Testis (tissue), 3 donors: ENCODE measurements around the gene UBAC2. TPM values are rescaled to one million over a fixed set of nuclear protein-coding genes. Genes with fewer than 3 reads are reported as not detected.

Source experiments
- DNase-seq: peaks from one replicate; pipeline ENCODE4 v3.0.0-alpha.2; 2019
- H3K27ac ChIP-seq, 2 donors: fragments of 200-600 bp; sonication (generic); one replicate each; pipeline ENCODE4 v1.5.1; 2019
- H3K27me3 ChIP-seq: fragments of 200-600 bp; sonication (generic); one replicate; pipeline ENCODE4 v1.5.1; 2019
- H3K36me3 ChIP-seq: fragments of 200-600 bp; sonication (generic); one replicate; pipeline ENCODE4 v1.5.1; 2017; ENCODE audit warnings: low read depth; ENCODE audit errors: missing control alignments
- H3K4me1 ChIP-seq: fragments of 200-600 bp; sonication (generic); one replicate; pipeline ENCODE4 v1.5.1; 2019
- H3K4me3 ChIP-seq, 2 donors: fragments of 200-600 bp; sonication (generic); one replicate each; pipeline ENCODE4 v1.5.1; 2017 to 2019
- H3K9me3 ChIP-seq: fragments of 200-600 bp; sonication (generic); one replicate; pipeline ENCODE4 v1.5.1; 2017
- CTCF ChIP-seq, 3 experiments: fragments of 450-650 bp in 2 of 3; fragments of 200-600 bp in 1 of 3; sonication (generic) in 1 of 3; IDR thresholded peaks; one replicate each; pipeline ENCODE4 v1.5.1; 2016 to 2019; ENCODE audit warnings: antibody characterized with exemption in 3 of 3, mild to moderate bottlenecking in 2 of 3, moderate library complexity in 1 of 3
- POLR2A ChIP-seq: fragments of 450-650 bp; IDR thresholded peaks from one replicate; pipeline ENCODE4 v1.6.1; 2017; ENCODE audit warnings: antibody characterized with exemption, mild to moderate bottlenecking, moderate library complexity
- WGBS, 2 donors: methylation state at CpG; one replicate each; pipeline ENCODE4 v1.1.5; 2018; 5-methylcytosine and 5-hydroxymethylcytosine counted together
- intact Hi-C: fragments of 100-400 bp; cut with DNase I; formaldehyde crosslinking; loops from one replicate; pipeline ENCODE4 v1.15.1; 2023; ENCODE audit warnings: low total_unique reads
- polyA plus RNA-seq: library from polyadenylated mRNA; stranded (reverse); fragments of 350-450 nt; fragmentation: Illumina TruSeq; extraction: RNeasy Lipid Tissue Mini Kit (QIAGEN cat#74804); gene quantifications from one replicate; pipeline ENCODE4 v1.2.3, GENCODE V29; 2014; ENCODE audit warnings: low read depth, low replicate concordance; ENCODE audit not compliant: insufficient read depth
- total RNA-seq, 2 donors: library from RNA; depleted of rRNA; stranded (reverse); fragments of >200 nt; gene quantifications; one replicate each; pipeline ENCODE4 v1.2.3, GENCODE V29; 2016

Gene UBAC2
- total and polyA plus RNA-seq, 3 donors from 2014 or later = 85.5 to 147 (median 93.0) TPM

GRCh38 chr13:99294958-99295357, 94.3 kb downstream of the UBAC2 start:
- WGBS, 2 donors = 80 to 81% methylated on average over 7 of the region's 7 CpGs
- Histone ChIP-seq H3K4me1 (no peaks in the 10 kb centered on the region), H3K36me3 (no peaks in the 10 kb centered on the region), H3K27me3 (no peaks in the 10 kb centered on the region), H3K27ac (no peak overlapping the region), H3K4me3 (no peak overlapping the region), H3K9me3 (no peaks in the 10 kb centered on the region)
- no peak for TF ChIP-seq POLR2A
- TF ChIP-seq CTCF (IDR thresholded peaks at IDR 0.05) = no peak
- intact Hi-C loops = no loop called here
- no peak for DNase-seq

GRCh38 chr13:99295488-99296252, 95.0 kb downstream of the UBAC2 start:
- TF ChIP-seq POLR2A (no peak), CTCF (IDR thresholded peaks at IDR 0.05) (no peak)
- Histone ChIP-seq H3K27ac (no peak overlapping the region), H3K4me1 (no peaks in the 10 kb centered on the region), H3K9me3 (no peaks in the 10 kb centered on the region), H3K27me3 (no peaks in the 10 kb centered on the region), H3K36me3 (no peaks in the 10 kb centered on the region), H3K4me3 (no peak overlapping the region)
- 93 to 96% methylated on average over 12 of the region's 12 CpGs for WGBS, 2 donors
- intact Hi-C loops = no loop called here
- no peak for DNase-seq

- Histone ChIP-seq H3K27me3 (no peaks in the 10 kb centered on the region), H3K27ac (no peak overlapping the region), H3K4me3 (no peak overlapping the region), H3K4me1 (no peaks in the 10 kb centered on the region), H3K36me3 (no peaks in the 10 kb centered on the region), H3K9me3 (no peaks in the 10 kb centered on the region)
- no peak for DNase-seq
- no peak for TF ChIP-seq CTCF (IDR thresholded peaks at IDR 0.05)
- no peak for TF ChIP-seq POLR2A
- intact Hi-C loops = no loop called here
- 73 to 90% methylated on average over 4 of the region's 4 CpGs for WGBS, 2 donors
These were observed 95.7 kb downstream of the UBAC2 start for GRCh38 chr13:99296398-99296797.

GRCh38 chr13:99297331-99297730, 96.7 kb downstream of the UBAC2 start:
- DNase-seq = no peak
- Histone ChIP-seq H3K36me3 (no peaks in the 10 kb centered on the region), H3K27me3 (no peaks in the 10 kb centered on the region), H3K4me3 (no peak overlapping the region), H3K27ac (no peak overlapping the region), H3K4me1 (no peaks in the 10 kb centered on the region), H3K9me3 (no peaks in the 10 kb centered on the region)
- intact Hi-C loops = no loop called here
- no peak for TF ChIP-seq POLR2A
- TF ChIP-seq CTCF (IDR thresholded peaks at IDR 0.05) = no peak

- no peaks in the 10 kb centered on the region for H3K9me3 ChIP-seq
- intact Hi-C loops = no loop called here
- TF ChIP-seq POLR2A = no peak
- no peak for TF ChIP-seq CTCF (IDR thresholded peaks at IDR 0.05)
- H3K4me1 ChIP-seq = no peaks in the 10 kb centered on the region
- no peak overlapping the region for H3K27ac ChIP-seq
- H3K36me3 ChIP-seq = no peaks in the 10 kb centered on the region
- H3K27me3 ChIP-seq = no peaks in the 10 kb centered on the region
- WGBS, 2 donors = 91 to 93% methylated on average over 2 of the region's 2 CpGs
- no peak for DNase-seq
- no peak overlapping the region for H3K4me3 ChIP-seq
These were observed 97.4 kb downstream of the UBAC2 start for GRCh38 chr13:99298056-99298455.
